SK-N-SH treated with all-trans-retinoic acid at 6 μM for 48 hours (cell line): ENCODE results near the gene TMEM131.

Experiments
- CSDC2 ChIP-seq: fragments of 250-450 bp; sonication (Bioruptor Pico); IDR thresholded peaks from 2 replicates; pipeline ENCODE4 v1.5.0; 2020; ENCODE audit warnings: mild to moderate bottlenecking, moderate library complexity
- GLIS3 ChIP-seq: fragments of 250-450 bp; sonication (Bioruptor Pico); IDR thresholded peaks from 2 replicates; pipeline ENCODE4 v1.5.0; 2020; ENCODE audit warnings: mild to moderate bottlenecking, moderate library complexity
- ISL1 ChIP-seq: fragments of 250-450 bp; sonication (Bioruptor Pico); IDR thresholded peaks from 2 replicates; pipeline ENCODE4 v2.1.2; 2022; ENCODE audit warnings: mild to moderate bottlenecking, moderate library complexity
- TOX ChIP-seq: fragments of 250-450 bp; sonication (Bioruptor Pico); IDR thresholded peaks from 2 replicates; pipeline ENCODE4 v1.8.0; 2021; ENCODE audit warnings: mild to moderate bottlenecking, moderate library complexity, borderline replicate concordance
- ZNF565 ChIP-seq: fragments of 450-650 bp; formaldehyde crosslinking; conservative IDR thresholded peaks from 2 replicates; pipeline ENCODE4 v1.5.0; 2020; ENCODE audit warnings: low read depth, mild to moderate bottlenecking, moderate library complexity
- TF ChIP-seq, protein P1 (sequence below): fragments of 250-450 bp; sonication (Bioruptor Pico); IDR thresholded peaks from 2 replicates; pipeline ENCODE4 v1.5.1; 2020; ENCODE audit warnings: low read depth, mild to moderate bottlenecking, moderate library complexity

DNA sequence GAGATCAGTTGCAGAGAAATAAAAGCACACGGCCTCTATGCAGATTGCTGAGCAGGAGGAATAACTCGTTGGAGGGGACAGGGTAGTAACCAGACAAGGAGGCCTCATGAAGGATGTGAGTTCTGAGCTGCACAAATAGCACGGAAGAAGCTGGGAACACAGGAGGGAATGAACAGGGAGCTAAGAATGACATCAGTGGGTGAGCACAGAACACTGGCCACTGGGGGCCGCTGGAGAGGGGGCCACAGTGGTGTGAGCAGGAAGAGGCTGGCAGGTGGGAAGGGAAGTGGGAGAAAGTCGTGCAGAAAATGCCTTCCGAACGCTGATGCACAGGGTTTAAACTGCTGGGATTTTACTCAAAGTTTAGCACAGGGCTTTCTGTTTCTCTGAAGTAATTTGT lies 221.3 kb downstream of the TMEM131 start:
- no peak for TF ChIP-seq TOX
- TF ChIP-seq, protein P1, sequence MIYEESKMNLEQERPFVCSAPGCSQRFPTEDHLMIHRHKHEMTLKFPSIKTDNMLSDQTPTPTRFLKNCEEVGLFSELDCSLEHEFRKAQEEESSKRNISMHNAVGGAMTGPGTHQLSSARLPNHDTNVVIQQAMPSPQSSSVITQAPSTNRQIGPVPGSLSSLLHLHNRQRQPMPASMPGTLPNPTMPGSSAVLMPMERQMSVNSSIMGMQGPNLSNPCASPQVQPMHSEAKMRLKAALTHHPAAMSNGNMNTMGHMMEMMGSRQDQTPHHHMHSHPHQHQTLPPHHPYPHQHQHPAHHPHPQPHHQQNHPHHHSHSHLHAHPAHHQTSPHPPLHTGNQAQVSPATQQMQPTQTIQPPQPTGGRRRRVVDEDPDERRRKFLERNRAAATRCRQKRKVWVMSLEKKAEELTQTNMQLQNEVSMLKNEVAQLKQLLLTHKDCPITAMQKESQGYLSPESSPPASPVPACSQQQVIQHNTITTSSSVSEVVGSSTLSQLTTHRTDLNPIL (CRISPR knock-in tag): no peak
- no peak for TF ChIP-seq GLIS3 (CRISPR knock-in tag)
- no peak for TF ChIP-seq ZNF565 (CRISPR knock-in tag)
- no peak for TF ChIP-seq ISL1 (CRISPR knock-in tag)
- no peak for TF ChIP-seq CSDC2 (CRISPR knock-in tag)
